Pancreas (tissue), 10 donors: ENCODE results near the gene IFITM10. TPM values are rescaled to one million over a fixed set of nuclear protein-coding genes. Genes with fewer than 3 reads are reported as not detected.

ENCODE experiments used
- ATAC-seq, 4 donors: fragments of 200-7000 bp; cut with Tn5 transposase; one replicate each; pipeline versions ENCODE4 v1.8.0 to v1.9.1; 2020; ENCODE audit warnings: mild to moderate bottlenecking in 4 of 4, moderate library complexity in 4 of 4
- DNase-seq, 6 donors: peaks; one replicate each; pipeline ENCODE4 v3.0.0-alpha.2; 2020
- FAIRE-seq: peaks from 2 replicates; lab custom pipeline; 2012; peaks lifted over from hg19 to GRCh38; lab: Jason Lieb, UNC
- H3K27ac ChIP-seq, 4 donors: fragments of 200-600 bp; sonication (generic); 1 replicate in 3 of 4; 2 replicates in 1 of 4; pipeline versions ENCODE4 v1.5.0 to v1.8.0; 2020
- H3K27me3 ChIP-seq, 4 donors: fragments of 200-600 bp; one replicate each; pipeline ENCODE4 v1.8.0; 2021
- H3K36me3 ChIP-seq, 3 donors: fragments of 200-600 bp; sonication (generic) in 1 of 3; one replicate each; pipeline versions ENCODE4 v1.5.0 to v1.8.0; 2020 to 2021
- H3K4me1 ChIP-seq, 3 donors: fragments of 200-600 bp; one replicate each; pipeline ENCODE4 v1.8.0; 2021
- H3K4me3 ChIP-seq, 4 donors: fragments of 200-600 bp; sonication (generic) in 2 of 4; one replicate each; pipeline versions ENCODE4 v1.5.0 to v1.8.0; 2020 to 2021
- H3K9me3 ChIP-seq, 4 donors: fragments of 200-600 bp; one replicate each; pipeline ENCODE4 v1.8.0; 2021
- WGBS, 2 donors: extraction: QIAGEN DNeasy Blood & Tissue Kit; methylation state at CpG; one replicate each; pipeline ENCODE4 v1.1.7; 2013; 5-methylcytosine and 5-hydroxymethylcytosine counted together
- intact Hi-C, 3 donors: fragments of 100-400 bp; cut with DNase I; formaldehyde crosslinking; loops; one replicate each; pipeline versions ENCODE4 v1.11.1 to v1.14.2; 2022
- polyA plus RNA-seq, 2 donors: library from polyadenylated mRNA; stranded (reverse); fragments of 200-250 nt; gene quantifications; one replicate each; pipeline ENCODE4 v1.2.3, GENCODE V29; 2013
- total RNA-seq, 6 donors: library from RNA; stranded (reverse); fragmentation: NEBNext Ultra II Directional in 4 of 6; extraction: Animal tissue kit (Norgen Biotek cat#: 25700) in 4 of 6; gene quantifications; one replicate each; pipeline versions ENCODE4 v1.2.1 to v1.2.4, GENCODE V29; 2021 to 2023
- TF ChIP-seq, protein P1 (sequence below), 4 donors: fragments of 200-600 bp; sonication (generic) in 3 of 4; IDR thresholded peaks; one replicate each; pipeline versions ENCODE4 v1.5.0 to v1.8.0; 2021; ENCODE audit warnings: antibody characterized with exemption in 4 of 4
- donor health status: healthy with polysubstance abuse.
- donor health status: DM: no; HTN: no; CAD: no; lungs with moderate emphysema.
- donor health status: DM: no; HTN: no; CAD: no.
- donor health status: control.
- donor health status: control.
- donor health status: Bipolar disorder and iron deficiency.
- donor health status: DM: yes; HTN: yes; CAD: no.
- donor health status: DM: no; HTN: no; CAD: no.
- donor health status: DM: no; HTN: no; CAD: no.
- donor health status: DM: yes; HTN: yes; CAD: no.

IFITM10 gene
- total and polyA plus RNA-seq, 8 donors: 0.28 to 2.0 (median 0.55) TPM

- Histone ChIP-seq H3K27me3 (no peaks in the 10 kb centered on the region), H3K4me3 (no peak overlapping the region), H3K36me3 (no peaks in the 10 kb centered on the region), H3K9me3 (no peaks in the 10 kb centered on the region), H3K27ac (no peak overlapping the region), H3K4me1 (no peaks in the 10 kb centered on the region)
- ATAC-seq (peak in 1 of 4 donors; percentile 14), DNase-seq (peak in 2 of 6 donors; percentile 20 to 43), FAIRE-seq (no peak)
- TF ChIP-seq, protein P1, sequence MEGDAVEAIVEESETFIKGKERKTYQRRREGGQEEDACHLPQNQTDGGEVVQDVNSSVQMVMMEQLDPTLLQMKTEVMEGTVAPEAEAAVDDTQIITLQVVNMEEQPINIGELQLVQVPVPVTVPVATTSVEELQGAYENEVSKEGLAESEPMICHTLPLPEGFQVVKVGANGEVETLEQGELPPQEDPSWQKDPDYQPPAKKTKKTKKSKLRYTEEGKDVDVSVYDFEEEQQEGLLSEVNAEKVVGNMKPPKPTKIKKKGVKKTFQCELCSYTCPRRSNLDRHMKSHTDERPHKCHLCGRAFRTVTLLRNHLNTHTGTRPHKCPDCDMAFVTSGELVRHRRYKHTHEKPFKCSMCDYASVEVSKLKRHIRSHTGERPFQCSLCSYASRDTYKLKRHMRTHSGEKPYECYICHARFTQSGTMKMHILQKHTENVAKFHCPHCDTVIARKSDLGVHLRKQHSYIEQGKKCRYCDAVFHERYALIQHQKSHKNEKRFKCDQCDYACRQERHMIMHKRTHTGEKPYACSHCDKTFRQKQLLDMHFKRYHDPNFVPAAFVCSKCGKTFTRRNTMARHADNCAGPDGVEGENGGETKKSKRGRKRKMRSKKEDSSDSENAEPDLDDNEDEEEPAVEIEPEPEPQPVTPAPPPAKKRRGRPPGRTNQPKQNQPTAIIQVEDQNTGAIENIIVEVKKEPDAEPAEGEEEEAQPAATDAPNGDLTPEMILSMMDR (IDR thresholded peaks at IDR 0.05): no peak
- intact Hi-C loops: no loop called here
- 75 to 81% methylated on average over 10 of the region's 10 CpGs for WGBS, 2 donors
Observed at GRCh38 chr11:1773131-1773993, 23.0 kb upstream of the IFITM10 start.

DNA sequence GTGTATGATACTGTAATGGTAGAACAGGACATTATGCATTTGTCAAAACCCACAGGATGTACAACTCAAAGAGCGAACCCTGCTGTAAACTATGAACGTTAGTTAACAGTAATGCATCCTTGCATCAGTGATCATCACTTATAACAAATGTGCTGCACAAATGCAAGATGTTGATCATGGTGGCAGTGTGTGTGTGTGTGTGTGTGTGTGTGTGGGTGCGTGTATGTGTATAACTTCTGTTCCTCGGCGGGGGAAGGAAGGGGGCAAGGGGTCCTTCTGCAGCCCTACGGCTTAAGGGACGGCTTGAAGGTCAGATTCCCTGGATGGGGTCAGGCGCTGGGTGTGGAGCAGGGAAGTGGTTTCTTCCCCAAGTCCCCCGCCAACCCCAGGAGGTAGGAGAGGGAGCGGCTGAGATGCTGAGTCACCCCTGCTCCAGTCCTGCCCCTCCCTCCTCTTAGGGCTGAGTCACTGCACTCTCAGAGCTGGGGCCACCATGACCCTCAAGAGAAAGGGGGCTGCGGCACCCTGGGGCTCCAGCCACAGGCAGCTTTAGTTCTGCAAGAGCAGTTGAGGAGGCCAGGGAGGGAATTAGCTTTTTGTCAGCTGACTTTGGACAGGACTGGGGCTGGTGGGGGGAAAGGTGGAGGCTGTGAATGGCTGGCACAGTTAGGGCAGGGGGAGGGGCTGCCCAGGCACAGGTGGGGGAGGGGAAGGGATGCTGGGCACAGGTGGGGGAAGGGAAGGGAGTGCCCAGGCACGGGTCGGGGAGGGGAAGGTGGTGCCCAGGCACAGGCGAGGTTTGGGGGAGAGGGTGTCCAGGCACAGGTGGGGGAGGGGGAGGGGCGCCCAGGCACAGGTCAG, 22.1 kb upstream of the IFITM10 start:
- no peak for FAIRE-seq

GRCh38 chr11:1771700-1772099, 21.3 kb upstream of the IFITM10 start:
- H3K36me3 ChIP-seq: no peaks in the 10 kb centered on the region
- no peaks in the 10 kb centered on the region for H3K27me3 ChIP-seq
- FAIRE-seq: no peak
- no peaks in the 10 kb centered on the region for H3K9me3 ChIP-seq
- H3K27ac ChIP-seq: no peak overlapping the region
- ATAC-seq: peak in 2 of 4 donors; percentile 61 to 63
- DNase-seq: peak in 2 of 6 donors; percentile 4 to 25
- H3K4me1 ChIP-seq: no peaks in the 10 kb centered on the region
- 78 to 84% methylated on average over 6 of the region's 6 CpGs for WGBS, 2 donors
- no peak overlapping the region for H3K4me3 ChIP-seq
- intact Hi-C loops: no loop called here
- TF ChIP-seq, protein P1 (IDR thresholded peaks at IDR 0.05): no peak

More for the DNA sequence above, 22.1 kb upstream of the IFITM10 start:
- H3K4me1 ChIP-seq: no peaks in the 10 kb centered on the region
- no peaks in the 10 kb centered on the region for H3K27me3 ChIP-seq
- WGBS, 2 donors: 41 to 52% methylated on average over 11 to 14 of the region's 15 CpGs
- TF ChIP-seq, protein P1 (IDR thresholded peaks at IDR 0.05): no peak
- no peaks in the 10 kb centered on the region for H3K36me3 ChIP-seq
- ATAC-seq: peak; percentile 55 to 91 (median 85)
- DNase-seq: peak in 5 of 6 donors; percentile 31 to 63 (median 48)
- H3K9me3 ChIP-seq: no peaks in the 10 kb centered on the region
- no peak overlapping the region for H3K4me3 ChIP-seq
- H3K27ac ChIP-seq: no peak overlapping the region
- intact Hi-C loops: no loop called here

GRCh38 chr11:1771273-1771672, 20.9 kb upstream of the IFITM10 start:
- DNase-seq: peak in 3 of 6 donors; percentile 5 to 21 (median 9)
- WGBS, 2 donors: 80 to 87% methylated on average over 18 of the region's 18 CpGs
- no peak for FAIRE-seq
- Histone ChIP-seq H3K4me3 (no peak overlapping the region), H3K9me3 (no peaks in the 10 kb centered on the region), H3K36me3 (no peaks in the 10 kb centered on the region), H3K4me1 (no peaks in the 10 kb centered on the region), H3K27ac (no peak overlapping the region), H3K27me3 (no peaks in the 10 kb centered on the region)
- intact Hi-C loops: no loop called here
- TF ChIP-seq, protein P1 (IDR thresholded peaks at IDR 0.05): no peak
- no peak for ATAC-seq
